Vein endothelial cell (primary cell): ENCODE measurements around the gene CASP4. TPM values are rescaled to one million over a fixed set of nuclear protein-coding genes. Genes with fewer than 3 reads are reported as not detected.

Experiments used
- total RNA-seq: library from RNA; depleted of rRNA; stranded (reverse); fragments of >200 nt; gene quantifications from 2 replicates; pipeline ENCODE4 v1.2.3, GENCODE V29; 2012

The CASP4 gene
- 147 and 277 TPM in 2 replicates for total RNA-seq

GRCh38 chr11:104968355-104968855 lies at the start of gene CASP4:
Gene CASP4, minus strand, starts transcription at chr11:104968574. Its CDS starts 49 bp downstream, at chr11:104968525.

GRCh38 chr11:104897891-104898684 lies 70.3 kb downstream of the CASP4 start, which contains the start of gene CASP12:
Gene CASP12, minus strand, starts transcription at chr11:104898460.

Other genes starting within 250 kb of the CASP4 start
- gene CASP12, start 70.1 kb downstream of the CASP4 start, total RNA-seq: 4.9 and 5.3 TPM in 2 replicates
- gene CASP5, start 54.6 kb upstream of the CASP4 start, total RNA-seq: not detected in 2 replicates
- gene CASP1, start 66.6 kb upstream of the CASP4 start, total RNA-seq: 9.6 and 14.4 TPM in 2 replicates
- gene CARD16, start 76.8 kb upstream of the CASP4 start, total RNA-seq: 32.0 and 35.9 TPM in 2 replicates
- not detected in 2 replicates for gene CARD18, start 171.2 kb upstream of the CASP4 start, total RNA-seq